Measurements from ENCODE around the gene EIF5A.

EIF5A gene

DNA sequence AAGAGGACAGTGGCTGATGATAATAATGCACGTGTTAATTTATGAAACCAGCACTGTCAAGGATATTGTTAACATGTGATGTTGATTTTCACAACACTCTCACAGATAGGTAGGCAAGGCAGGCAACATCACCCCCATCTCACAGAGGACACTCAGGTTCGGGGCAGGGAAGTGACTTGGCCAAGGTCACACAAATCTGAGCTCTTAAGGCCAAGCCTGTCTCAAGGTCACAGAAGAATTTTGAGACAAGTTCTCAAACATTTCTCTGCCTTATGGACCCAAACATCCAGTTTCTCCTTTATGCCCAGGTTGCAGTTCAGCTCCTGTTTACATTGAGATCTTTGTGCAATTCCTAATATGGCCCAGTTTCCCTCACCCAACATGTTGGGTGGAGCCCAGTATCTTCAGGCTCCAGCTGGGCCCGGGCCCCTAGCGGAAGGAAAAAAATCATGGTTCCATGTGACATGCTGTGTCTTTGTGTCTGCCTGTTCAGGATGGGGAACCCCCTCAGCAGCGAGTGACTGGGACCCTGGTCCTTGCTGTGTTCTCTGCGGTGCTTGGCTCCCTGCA is 24.6 kb upstream of the EIF5A start:
- no peak overlapping the region for H3K9ac ChIP-seq (ENCODE audit: low read length)
- no peak overlapping the region for H2BK15ac ChIP-seq (ENCODE audit: low read depth, poor library complexity, severe bottlenecking)
- no peak overlapping the region for H3K4ac ChIP-seq (ENCODE audit: low read depth in 1 of 2, low read length in 2 of 2)
- peaks cover 20% of the 10 kb centered on the region for H3K4me1 ChIP-seq (ENCODE audit: control insufficient read depth, insufficient read depth, low read depth, low read length)
- no peak overlapping the region for H3K4me2 ChIP-seq (ENCODE audit: low read length, poor library complexity, severe bottlenecking)
- H4K8ac ChIP-seq (ENCODE audit: low read length) = no peak overlapping the region
- WGBS = 78% methylated on average over 6 of the region's 6 CpGs
- H2AK5ac ChIP-seq (ENCODE audit: low read length, severe bottlenecking) = no peak overlapping the region
- H4K91ac ChIP-seq (ENCODE audit: low read length) = no peak overlapping the region
- no peak overlapping the region for H3K27ac ChIP-seq (ENCODE audit: low read length, poor library complexity, severe bottlenecking)
- no peak overlapping the region for H3K23ac ChIP-seq (ENCODE audit: low read length in 2 of 2)
- no peak overlapping the region for H2BK5ac ChIP-seq (ENCODE audit: low read depth, low read length, poor library complexity, severe bottlenecking)
- DNase-seq = no peak
- H2AFZ ChIP-seq (ENCODE audit: low read depth, low read length) = no peak overlapping the region
- no peaks in the 10 kb centered on the region for H3K79me1 ChIP-seq (replicated peaks; ENCODE audit: low read length, poor library complexity, severe bottlenecking)
- no peak overlapping the region for H3K4me3 ChIP-seq (ENCODE audit: insufficient read depth in 1 of 2, low read depth in 1 of 2, low read length in 2 of 2)
- no peak overlapping the region for H3K18ac ChIP-seq (ENCODE audit: low read depth in 1 of 2, low read length in 2 of 2)
- no peaks in the 10 kb centered on the region for H3K9me3 ChIP-seq (ENCODE audit: control insufficient read depth, low read length)
- no peak overlapping the region for H2BK120ac ChIP-seq (ENCODE audit: low read depth, low read length)
- no peaks in the 10 kb centered on the region for H3K36me3 ChIP-seq (ENCODE audit: control insufficient read depth in 1 of 2, insufficient read depth in 2 of 2, low read depth in 1 of 2, low read length in 2 of 2)
- H3K14ac ChIP-seq (ENCODE audit: low read length in 2 of 2) = no peak overlapping the region
- no peak overlapping the region for H2BK12ac ChIP-seq (ENCODE audit: low read length in 2 of 2)
- peaks cover 57 to 60% of the 10 kb centered on the region in 2 experiments for H3K27me3 ChIP-seq (ENCODE audit: control insufficient read depth in 1 of 2, insufficient read depth in 1 of 2, low read length in 2 of 2)

DNA sequence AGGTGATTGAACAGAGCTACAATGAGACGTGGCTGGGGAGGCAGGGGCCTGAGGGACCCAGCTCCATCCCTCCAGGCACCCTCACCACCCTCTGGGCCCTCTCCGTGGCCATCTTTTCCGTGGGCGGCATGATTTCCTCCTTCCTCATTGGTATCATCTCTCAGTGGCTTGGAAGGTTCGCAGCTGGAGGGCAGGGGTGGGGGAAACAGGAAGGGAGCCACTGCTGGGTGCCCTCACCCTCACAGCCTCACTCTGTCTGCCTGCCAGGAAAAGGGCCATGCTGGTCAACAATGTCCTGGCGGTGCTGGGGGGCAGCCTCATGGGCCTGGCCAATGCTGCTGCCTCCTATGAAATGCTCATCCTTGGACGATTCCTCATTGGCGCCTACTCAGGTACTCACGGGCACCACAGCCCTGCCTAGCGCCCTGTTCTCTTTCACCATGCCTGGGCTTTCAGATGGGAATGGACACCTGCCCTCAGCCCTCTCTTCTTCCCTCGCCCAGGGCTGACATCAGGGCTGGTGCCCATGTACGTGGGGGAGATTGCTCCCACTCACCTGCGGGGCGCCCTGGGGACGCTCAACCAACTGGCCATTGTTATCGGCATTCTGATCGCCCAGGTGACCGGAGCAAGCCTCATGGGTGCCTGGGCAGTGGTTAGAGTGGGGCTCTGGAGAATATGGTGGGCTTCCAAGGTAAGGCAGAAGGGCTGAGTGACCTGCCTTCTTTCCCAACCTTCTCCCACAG is 23.8 kb upstream of the EIF5A start:
- no peaks in the 10 kb centered on the region for H3K9me3 ChIP-seq (ENCODE audit: control insufficient read depth, low read length)
- H3K4ac ChIP-seq (ENCODE audit: low read depth in 1 of 2, low read length in 2 of 2) = no peak overlapping the region
- peak overlapping the region; percentile 0 for H2BK15ac ChIP-seq (ENCODE audit: low read depth, poor library complexity, severe bottlenecking)
- no peak overlapping the region for H4K91ac ChIP-seq (ENCODE audit: low read length)
- H4K8ac ChIP-seq (ENCODE audit: low read length) = no peak overlapping the region
- H2BK120ac ChIP-seq (ENCODE audit: low read depth, low read length) = no peak overlapping the region
- no peak overlapping the region for H3K18ac ChIP-seq (ENCODE audit: low read depth in 1 of 2, low read length in 2 of 2)
- no peak overlapping the region for H2BK12ac ChIP-seq (ENCODE audit: low read length in 2 of 2)
- no peak overlapping the region for H2AK5ac ChIP-seq (ENCODE audit: low read length, severe bottlenecking)
- no peak overlapping the region for H3K4me2 ChIP-seq (ENCODE audit: low read length, poor library complexity, severe bottlenecking)
- 91% methylated on average over 17 of the region's 18 CpGs for WGBS
- H3K4me1 ChIP-seq (ENCODE audit: control insufficient read depth, insufficient read depth, low read depth, low read length) = peaks cover 20% of the 10 kb centered on the region
- H3K14ac ChIP-seq (ENCODE audit: low read length in 2 of 2) = no peak overlapping the region
- H3K36me3 ChIP-seq (ENCODE audit: control insufficient read depth in 1 of 2, insufficient read depth in 2 of 2, low read depth in 1 of 2, low read length in 2 of 2) = no peaks in the 10 kb centered on the region
- no peak overlapping the region for H3K9ac ChIP-seq (ENCODE audit: low read length)
- no peak for DNase-seq
- no peaks in the 10 kb centered on the region for H3K79me1 ChIP-seq (replicated peaks; ENCODE audit: low read length, poor library complexity, severe bottlenecking)
- no peak overlapping the region for H2BK5ac ChIP-seq (ENCODE audit: low read depth, low read length, poor library complexity, severe bottlenecking)
- peaks cover 65 to 67% of the 10 kb centered on the region in 2 experiments for H3K27me3 ChIP-seq (ENCODE audit: control insufficient read depth in 1 of 2, insufficient read depth in 1 of 2, low read length in 2 of 2)
- no peak overlapping the region for H3K23ac ChIP-seq (ENCODE audit: low read length in 2 of 2)
- H3K27ac ChIP-seq (ENCODE audit: low read length, poor library complexity, severe bottlenecking) = no peak overlapping the region
- H3K4me3 ChIP-seq (ENCODE audit: insufficient read depth in 1 of 2, low read depth in 1 of 2, low read length in 2 of 2) = no peak overlapping the region
- no peak overlapping the region for H2AFZ ChIP-seq (ENCODE audit: low read depth, low read length)

DNA sequence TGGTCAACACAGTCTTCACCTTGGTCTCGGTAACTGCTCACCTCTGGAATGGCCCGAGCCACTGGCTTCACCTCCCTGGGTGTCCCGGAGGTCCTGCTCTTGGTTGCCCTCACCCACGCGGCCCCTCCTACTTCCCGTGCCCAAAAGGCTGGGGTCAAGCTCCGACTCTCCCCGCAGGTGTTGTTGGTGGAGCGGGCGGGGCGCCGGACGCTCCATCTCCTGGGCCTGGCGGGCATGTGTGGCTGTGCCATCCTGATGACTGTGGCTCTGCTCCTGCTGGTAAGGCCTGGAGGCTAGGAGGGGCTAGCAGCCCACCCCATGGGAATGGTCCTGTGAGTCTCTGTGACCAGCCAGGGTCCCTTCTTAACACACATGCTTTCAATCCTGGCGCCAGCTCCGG is 22.5 kb upstream of the EIF5A start:
- Histone ChIP-seq H3K18ac (ENCODE audit: low read depth in 1 of 2, low read length in 2 of 2) (no peak overlapping the region), H3K14ac (ENCODE audit: low read length in 2 of 2) (no peak overlapping the region), H4K8ac (ENCODE audit: low read length) (no peak overlapping the region), H3K4me1 (ENCODE audit: control insufficient read depth, insufficient read depth, low read depth, low read length) (peaks cover 20% of the 10 kb centered on the region), H3K4ac (ENCODE audit: low read depth in 1 of 2, low read length in 2 of 2) (no peak overlapping the region), H2AFZ (ENCODE audit: low read depth, low read length) (no peak overlapping the region), H2BK15ac (ENCODE audit: low read depth, poor library complexity, severe bottlenecking) (no peak overlapping the region), H2AK5ac (ENCODE audit: low read length, severe bottlenecking) (no peak overlapping the region), H3K79me1 (replicated peaks; ENCODE audit: low read length, poor library complexity, severe bottlenecking) (no peaks in the 10 kb centered on the region), H3K4me3 (ENCODE audit: insufficient read depth in 1 of 2, low read depth in 1 of 2, low read length in 2 of 2) (peak overlapping the region in 1 of 2 experiments; percentile 9), H3K27me3 (ENCODE audit: control insufficient read depth in 1 of 2, insufficient read depth in 1 of 2, low read length in 2 of 2) (peaks cover 74 to 77% of the 10 kb centered on the region in 2 experiments), H2BK5ac (ENCODE audit: low read depth, low read length, poor library complexity, severe bottlenecking) (no peak overlapping the region), H3K27ac (ENCODE audit: low read length, poor library complexity, severe bottlenecking) (no peak overlapping the region), H3K23ac (ENCODE audit: low read length in 2 of 2) (no peak overlapping the region), H3K4me2 (ENCODE audit: low read length, poor library complexity, severe bottlenecking) (no peak overlapping the region), H3K9me3 (ENCODE audit: control insufficient read depth, low read length) (no peaks in the 10 kb centered on the region), H2BK120ac (ENCODE audit: low read depth, low read length) (no peak overlapping the region), H2BK12ac (ENCODE audit: low read length in 2 of 2) (no peak overlapping the region), H4K91ac (ENCODE audit: low read length) (no peak overlapping the region), H3K9ac (ENCODE audit: low read length) (no peak overlapping the region), H3K36me3 (ENCODE audit: control insufficient read depth in 1 of 2, insufficient read depth in 2 of 2, low read depth in 1 of 2, low read length in 2 of 2) (no peaks in the 10 kb centered on the region)
- DNase-seq = no peak
- 97% methylated on average over 16 of the region's 16 CpGs for WGBS

DNA sequence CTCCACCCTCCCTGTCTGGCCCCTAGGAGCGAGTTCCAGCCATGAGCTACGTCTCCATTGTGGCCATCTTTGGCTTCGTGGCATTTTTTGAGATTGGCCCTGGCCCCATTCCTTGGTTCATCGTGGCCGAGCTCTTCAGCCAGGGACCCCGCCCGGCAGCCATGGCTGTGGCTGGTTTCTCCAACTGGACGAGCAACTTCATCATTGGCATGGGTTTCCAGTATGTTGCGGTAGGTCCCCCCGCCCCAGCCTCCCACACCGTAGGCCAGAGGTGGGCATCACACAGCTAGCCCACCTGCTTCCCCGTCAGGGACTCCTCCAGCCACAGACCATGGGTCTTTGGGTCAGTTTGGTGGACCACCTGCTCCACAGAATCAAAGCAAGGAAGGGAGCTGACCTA is 21.7 kb upstream of the EIF5A start:
- H3K9me3 ChIP-seq (ENCODE audit: control insufficient read depth, low read length) = no peaks in the 10 kb centered on the region
- no peak overlapping the region for H3K23ac ChIP-seq (ENCODE audit: low read length in 2 of 2)
- H3K4me3 ChIP-seq (ENCODE audit: insufficient read depth in 1 of 2, low read depth in 1 of 2, low read length in 2 of 2) = no peak overlapping the region
- H3K18ac ChIP-seq (ENCODE audit: low read depth in 1 of 2, low read length in 2 of 2) = no peak overlapping the region
- no peak for DNase-seq
- peaks cover 19% of the 10 kb centered on the region for H3K4me1 ChIP-seq (ENCODE audit: control insufficient read depth, insufficient read depth, low read depth, low read length)
- no peak overlapping the region for H2AFZ ChIP-seq (ENCODE audit: low read depth, low read length)
- H4K91ac ChIP-seq (ENCODE audit: low read length) = no peak overlapping the region
- no peak overlapping the region for H3K14ac ChIP-seq (ENCODE audit: low read length in 2 of 2)
- no peak overlapping the region for H3K4ac ChIP-seq (ENCODE audit: low read depth in 1 of 2, low read length in 2 of 2)
- WGBS = 90% methylated on average over 12 of the region's 12 CpGs
- no peak overlapping the region for H4K8ac ChIP-seq (ENCODE audit: low read length)
- H3K4me2 ChIP-seq (ENCODE audit: low read length, poor library complexity, severe bottlenecking) = no peak overlapping the region
- no peak overlapping the region for H2BK120ac ChIP-seq (ENCODE audit: low read depth, low read length)
- no peaks in the 10 kb centered on the region for H3K36me3 ChIP-seq (ENCODE audit: control insufficient read depth in 1 of 2, insufficient read depth in 2 of 2, low read depth in 1 of 2, low read length in 2 of 2)
- no peak overlapping the region for H3K27ac ChIP-seq (ENCODE audit: low read length, poor library complexity, severe bottlenecking)
- H2BK5ac ChIP-seq (ENCODE audit: low read depth, low read length, poor library complexity, severe bottlenecking) = no peak overlapping the region
- peaks cover 82 to 85% of the 10 kb centered on the region in 2 experiments for H3K27me3 ChIP-seq (ENCODE audit: control insufficient read depth in 1 of 2, insufficient read depth in 1 of 2, low read length in 2 of 2)
- no peak overlapping the region for H2BK15ac ChIP-seq (ENCODE audit: low read depth, poor library complexity, severe bottlenecking)
- no peak overlapping the region for H3K9ac ChIP-seq (ENCODE audit: low read length)
- H2BK12ac ChIP-seq (ENCODE audit: low read length in 2 of 2) = no peak overlapping the region
- no peaks in the 10 kb centered on the region for H3K79me1 ChIP-seq (replicated peaks; ENCODE audit: low read length, poor library complexity, severe bottlenecking)
- no peak overlapping the region for H2AK5ac ChIP-seq (ENCODE audit: low read length, severe bottlenecking)
